HG03280 (cell line): ENCODE measurements around the gene ADAD2.
"Not testable (repeated sequence)": the region's sequence is repeated elsewhere in the genome, so short reads cannot be mapped to it uniquely, and the experiment has no call there.

Experiments
- ATAC-seq: cut with Tn5 transposase; IDR thresholded peaks from one replicate; pipeline ENCODE4 v1.9.1; 2021; ENCODE audit warnings: mild to moderate bottlenecking, moderate library complexity; ENCODE audit not compliant: unreplicated experiment

The ADAD2 gene

GRCh38 chr16:84195201-84196093 lies 4.5 kb downstream of the ADAD2 start:
- ATAC-seq: no peak

GRCh38 chr16:84196101-84196500 lies 5.1 kb downstream of the ADAD2 start:
- ATAC-seq: no peak

GRCh38 chr16:84196727-84197394 lies 5.9 kb downstream of the ADAD2 start:
- ATAC-seq: no peak

GRCh38 chr16:84197466-84198128 lies 6.6 kb downstream of the ADAD2 start:
- ATAC-seq: no peak

GRCh38 chr16:84198401-84198800 lies 7.4 kb downstream of the ADAD2 start:
- no peak for ATAC-seq

GRCh38 chr16:84199097-84199496 lies 8.1 kb downstream of the ADAD2 start:
- ATAC-seq: no peak

- no peak for ATAC-seq
Measured at GRCh38 chr16:84199861-84200260, 8.9 kb downstream of the ADAD2 start.

- ATAC-seq: not testable (repeated sequence)
Measured at GRCh38 chr16:84204551-84204950, 13.6 kb downstream of the ADAD2 start.

GRCh38 chr16:84205123-84205522 lies 14.2 kb downstream of the ADAD2 start:
- not testable (repeated sequence) for ATAC-seq

GRCh38 chr16:84205976-84206691 lies 15.2 kb downstream of the ADAD2 start:
- no peak for ATAC-seq

- ATAC-seq: no peak
Measured at GRCh38 chr16:84207251-84207650, 16.3 kb downstream of the ADAD2 start.

- ATAC-seq: no peak
Measured at GRCh38 chr16:84207879-84208278, 16.9 kb downstream of the ADAD2 start.

- ATAC-seq: no peak
Measured at GRCh38 chr16:84209989-84210388, 19.0 kb downstream of the ADAD2 start.

- no peak for ATAC-seq
Measured at GRCh38 chr16:84212154-84212553, 21.2 kb downstream of the ADAD2 start.

GRCh38 chr16:84212631-84213030 lies 21.7 kb downstream of the ADAD2 start:
- ATAC-seq: no peak

GRCh38 chr16:84214451-84215066 lies 23.6 kb downstream of the ADAD2 start:
- ATAC-seq: no peak

- ATAC-seq: no peak
Measured at GRCh38 chr16:84215531-84215930, 24.6 kb downstream of the ADAD2 start.

- ATAC-seq: not testable (repeated sequence)
Measured at GRCh38 chr16:84216144-84216543, 25.2 kb downstream of the ADAD2 start.

GRCh38 chr16:84218176-84218823 lies 27.3 kb downstream of the ADAD2 start:
- no peak for ATAC-seq

- no peak for ATAC-seq
Measured at GRCh38 chr16:84218956-84219355, 28.0 kb downstream of the ADAD2 start.
